SU-DHL-6 (cell line): ENCODE results near the gene MAML3.

Experiments
- H2AFZ ChIP-seq: fragments of 200-600 bp; sonication (generic); 2 replicates; pipeline ENCODE4 v1.6.1; 2014; ENCODE audit warnings: low read depth, mild to moderate bottlenecking, moderate library complexity, mixed read lengths, antibody characterized with exemption, low read length; ENCODE audit not compliant: severe bottlenecking
- H3F3A ChIP-seq: fragments of 200-600 bp; shearing (Covaris generic); 2 replicates; pipeline ENCODE4 v1.6.0; 2016; ENCODE audit warnings: antibody characterized with exemption, mild to moderate bottlenecking; ENCODE audit not compliant: insufficient read depth
- H3K27ac ChIP-seq: fragments of 200-600 bp; sonication (generic); 2 replicates; pipeline ENCODE4 v1.5.1; 2016; ENCODE audit warnings: low read depth, mild to moderate bottlenecking, low read length, moderate library complexity, mixed read lengths
- H3K27me3 ChIP-seq: fragments of 200-600 bp; sonication (generic), shearing (Covaris generic); 2 replicates; pipeline ENCODE4 v1.6.0; 2014; ENCODE audit warnings: mild to moderate bottlenecking, low read length
- H3K36me3 ChIP-seq: fragments of 200-600 bp; sonication (generic); 2 replicates; pipeline ENCODE4 v1.6.1; 2014; ENCODE audit warnings: mild to moderate bottlenecking, low read length, mixed read lengths
- H3K4me2 ChIP-seq: fragments of 300-600, 200-600 bp; shearing (Covaris generic), sonication (generic); 2 replicates; pipeline ENCODE4 v1.6.0; 2014; ENCODE audit warnings: low read length, low read depth, mild to moderate bottlenecking; ENCODE audit not compliant: poor library complexity, severe bottlenecking
- H3K4me3 ChIP-seq: fragments of 200-600 bp; sonication (generic); 2 replicates; pipeline ENCODE4 v1.5.1; 2014; ENCODE audit warnings: antibody characterized with exemption, low read length, mild to moderate bottlenecking, mixed read lengths; ENCODE audit not compliant: insufficient read depth, poor library complexity, severe bottlenecking
- H3K79me2 ChIP-seq: fragments of 200-600 bp; sonication (generic); 2 replicates; pipeline ENCODE4 v1.6.1; 2014; ENCODE audit warnings: mild to moderate bottlenecking, low read length, moderate library complexity; ENCODE audit not compliant: insufficient read depth
- H3K9ac ChIP-seq: fragments of 200-600 bp; sonication (generic); 2 replicates; pipeline ENCODE4 v1.7.0; 2014; ENCODE audit warnings: mild to moderate bottlenecking, low read length
- H3K9me2 ChIP-seq: fragments of 200-600 bp; sonication (generic); replicated peaks from 2 replicates; pipeline ENCODE4 v1.6.1; 2014; ENCODE audit warnings: low read length; ENCODE audit not compliant: insufficient read depth
- H3K9me3 ChIP-seq: fragments of 200-600 bp; sonication (generic); 2 replicates; pipeline ENCODE4 v1.6.1; 2014; ENCODE audit warnings: low read length, mixed read lengths; ENCODE audit not compliant: insufficient read depth
- H4K20me1 ChIP-seq: fragments of 200-600 bp; sonication (generic); 2 replicates; pipeline ENCODE4 v1.6.1; 2014; ENCODE audit warnings: low read depth, mild to moderate bottlenecking, antibody characterized with exemption, low read length, moderate library complexity, mixed read lengths
- EZH2phosphoT487 ChIP-seq: fragments of 200-600 bp; sonication (generic), shearing (Covaris generic); conservative IDR thresholded peaks from 2 replicates; pipeline ENCODE4 v1.6.1; 2018; ENCODE audit warnings: mild to moderate bottlenecking, antibody characterized with exemption, low read length, moderate library complexity, mixed read lengths
- TF ChIP-seq, protein P1 (sequence below): fragments of 200-600 bp; sonication (generic); IDR thresholded peaks from one replicate; pipeline ENCODE4 v1.5.1; 2017; ENCODE audit warnings: antibody characterized with exemption, mild to moderate bottlenecking, low read length, moderate library complexity; ENCODE audit not compliant: insufficient read depth, poor library complexity, severe bottlenecking

Gene MAML3

DNA sequence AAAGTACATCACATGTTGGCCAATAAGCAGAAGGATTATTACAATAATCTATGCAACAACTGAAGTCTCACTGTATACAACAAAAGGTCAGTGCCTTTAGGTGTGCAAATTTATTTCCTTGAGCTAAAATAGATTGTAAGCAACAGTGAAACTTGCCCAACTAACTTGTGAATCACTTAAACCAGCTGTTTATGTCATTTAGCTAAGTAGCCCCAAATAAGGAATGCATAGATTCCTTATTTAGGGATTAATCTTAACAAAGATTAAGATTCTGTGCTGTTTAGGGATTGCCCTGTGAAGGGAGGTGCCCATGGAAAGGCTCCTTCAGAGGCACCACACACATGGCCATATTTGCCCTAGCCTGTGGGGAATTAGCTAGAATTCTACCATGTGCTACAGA lies 168.6 kb downstream of the MAML3 start:
- Histone ChIP-seq H4K20me1 (no peaks in the 10 kb centered on the region), H3K27me3 (no peaks in the 10 kb centered on the region), H3F3A (no peaks in the 10 kb centered on the region), H3K4me3 (no peak overlapping the region), H2AFZ (no peak overlapping the region), H3K9me2 (no peaks in the 10 kb centered on the region), H3K27ac (no peak overlapping the region), H3K4me2 (no peak overlapping the region), H3K9ac (no peak overlapping the region), H3K79me2 (no peaks in the 10 kb centered on the region), H3K9me3 (no peaks in the 10 kb centered on the region), H3K36me3 (no peaks in the 10 kb centered on the region)
- TF ChIP-seq, protein P1, sequence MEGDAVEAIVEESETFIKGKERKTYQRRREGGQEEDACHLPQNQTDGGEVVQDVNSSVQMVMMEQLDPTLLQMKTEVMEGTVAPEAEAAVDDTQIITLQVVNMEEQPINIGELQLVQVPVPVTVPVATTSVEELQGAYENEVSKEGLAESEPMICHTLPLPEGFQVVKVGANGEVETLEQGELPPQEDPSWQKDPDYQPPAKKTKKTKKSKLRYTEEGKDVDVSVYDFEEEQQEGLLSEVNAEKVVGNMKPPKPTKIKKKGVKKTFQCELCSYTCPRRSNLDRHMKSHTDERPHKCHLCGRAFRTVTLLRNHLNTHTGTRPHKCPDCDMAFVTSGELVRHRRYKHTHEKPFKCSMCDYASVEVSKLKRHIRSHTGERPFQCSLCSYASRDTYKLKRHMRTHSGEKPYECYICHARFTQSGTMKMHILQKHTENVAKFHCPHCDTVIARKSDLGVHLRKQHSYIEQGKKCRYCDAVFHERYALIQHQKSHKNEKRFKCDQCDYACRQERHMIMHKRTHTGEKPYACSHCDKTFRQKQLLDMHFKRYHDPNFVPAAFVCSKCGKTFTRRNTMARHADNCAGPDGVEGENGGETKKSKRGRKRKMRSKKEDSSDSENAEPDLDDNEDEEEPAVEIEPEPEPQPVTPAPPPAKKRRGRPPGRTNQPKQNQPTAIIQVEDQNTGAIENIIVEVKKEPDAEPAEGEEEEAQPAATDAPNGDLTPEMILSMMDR: no peak
- no peak for TF ChIP-seq EZH2phosphoT487

DNA sequence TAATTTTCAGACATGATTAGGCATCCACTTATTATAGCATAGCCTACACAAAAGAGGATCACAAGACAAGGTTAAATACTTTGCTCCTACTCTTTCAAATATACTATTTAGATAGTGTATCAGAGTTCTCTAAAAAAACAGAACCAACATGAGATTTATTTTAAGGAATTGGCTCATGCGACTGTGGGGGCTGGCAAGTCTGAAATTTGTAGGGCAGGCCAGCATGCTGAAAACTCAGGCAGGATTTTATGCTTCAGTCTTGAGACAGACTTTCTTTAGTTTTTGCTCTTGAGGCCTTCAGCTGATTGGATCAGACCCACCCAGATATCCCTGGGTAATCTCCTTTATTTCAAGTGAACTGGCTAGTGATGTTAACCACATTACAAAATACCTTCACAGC lies 169.5 kb downstream of the MAML3 start:
- Histone ChIP-seq H3K4me2 (no peak overlapping the region), H3K27ac (no peak overlapping the region), H3K9me2 (no peaks in the 10 kb centered on the region), H3K36me3 (no peaks in the 10 kb centered on the region), H3K79me2 (no peaks in the 10 kb centered on the region), H2AFZ (no peak overlapping the region), H3K27me3 (no peaks in the 10 kb centered on the region), H4K20me1 (no peaks in the 10 kb centered on the region), H3K9ac (no peak overlapping the region), H3K4me3 (no peak overlapping the region), H3K9me3 (no peaks in the 10 kb centered on the region), H3F3A (no peaks in the 10 kb centered on the region)
- no peak for TF ChIP-seq EZH2phosphoT487
- TF ChIP-seq, protein P1: no peak

DNA sequence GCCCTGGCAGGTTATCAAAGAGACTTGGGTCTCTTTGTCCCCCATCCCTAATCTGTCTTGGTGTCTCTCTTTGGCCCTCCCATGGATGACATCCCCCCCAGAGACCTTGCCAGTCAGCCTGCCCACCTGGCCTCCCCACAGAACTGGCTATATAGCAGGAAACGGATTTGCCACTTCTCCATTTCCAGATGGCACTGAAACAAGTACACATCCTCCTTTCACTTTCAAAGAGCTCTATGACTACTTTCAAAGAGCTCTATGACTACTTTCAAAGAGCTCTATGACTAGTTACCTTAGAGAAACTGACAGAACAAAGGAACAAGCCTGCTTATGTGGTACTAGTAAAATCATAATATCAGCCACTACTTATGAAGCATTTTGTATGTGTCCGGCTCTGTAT lies 175.3 kb downstream of the MAML3 start:
- Histone ChIP-seq H3K9ac (no peak overlapping the region), H3K79me2 (no peaks in the 10 kb centered on the region), H4K20me1 (no peaks in the 10 kb centered on the region), H3K36me3 (no peaks in the 10 kb centered on the region), H3K4me2 (no peak overlapping the region), H3K4me3 (no peak overlapping the region), H2AFZ (no peak overlapping the region), H3K9me3 (no peaks in the 10 kb centered on the region), H3F3A (no peaks in the 10 kb centered on the region), H3K27ac (no peak overlapping the region), H3K27me3 (no peaks in the 10 kb centered on the region), H3K9me2 (no peaks in the 10 kb centered on the region)
- TF ChIP-seq, protein P1: no peak
- no peak for TF ChIP-seq EZH2phosphoT487
